Heart left ventricle (tissue), 16 donors: ENCODE results near the gene MINDY2. TPM values are rescaled to one million over a fixed set of nuclear protein-coding genes. Genes with fewer than 3 reads are reported as not detected.

Experiments
- ATAC-seq, 4 donors: fragments of 200-7000 bp; cut with Tn5 transposase; one replicate each; pipeline ENCODE4 v1.9.1; 2020 to 2022; ENCODE audit warnings: moderate library complexity in 4 of 4, mild to moderate bottlenecking in 3 of 4, moderate number of reproducible peaks in 1 of 4
- DNase-seq, 5 donors: peaks; one replicate each; pipeline ENCODE4 v3.0.0-alpha.2; 2020
- H3K27ac ChIP-seq, 12 donors: fragments of 200-600 bp; sonication (generic) in 4 of 12; one replicate each; pipeline versions ENCODE4 v1.5.0 to v1.8.0; 2016 to 2022; ENCODE audit warnings: mild to moderate bottlenecking in 2 of 12
- H3K27me3 ChIP-seq, 9 donors: fragments of 200-600 bp; sonication (generic) in 2 of 9; one replicate each; pipeline versions ENCODE4 v1.5.1 to v1.8.0; 2016 to 2022; ENCODE audit warnings: mild to moderate bottlenecking in 3 of 9
- H3K36me3 ChIP-seq, 9 donors: fragments of 200-600 bp; sonication (generic) in 2 of 9; one replicate each; pipeline versions ENCODE4 v1.5.0 to v1.8.0; 2018 to 2022; ENCODE audit warnings: mild to moderate bottlenecking in 2 of 9
- H3K4me1 ChIP-seq, 12 donors: fragments of 200-600 bp; sonication (generic) in 4 of 12; one replicate each; pipeline versions ENCODE4 v1.5.0 to v1.8.0; 2016 to 2022; ENCODE audit warnings: mild to moderate bottlenecking in 3 of 12
- H3K4me3 ChIP-seq, 12 donors: fragments of 200-600 bp; sonication (generic) in 4 of 12; one replicate each; pipeline versions ENCODE4 v1.5.0 to v1.8.0; 2017 to 2022; ENCODE audit warnings: mild to moderate bottlenecking in 9 of 12, moderate library complexity in 4 of 12
- H3K9me3 ChIP-seq, 12 donors: fragments of 200-600 bp; sonication (generic) in 4 of 12; one replicate each; pipeline versions ENCODE4 v1.5.0 to v1.8.0; 2016 to 2022; ENCODE audit warnings: mild to moderate bottlenecking in 1 of 12
- CTCF ChIP-seq, 12 donors: fragments of 200-600 bp; sonication (generic) in 4 of 12; IDR thresholded peaks; one replicate each; pipeline versions ENCODE4 v1.5.0 to v1.8.0; 2018 to 2022; ENCODE audit warnings: antibody characterized with exemption in 12 of 12, mild to moderate bottlenecking in 5 of 12
- POLR2A ChIP-seq, 2 donors: fragments of 450-650 bp; IDR thresholded peaks; one replicate each; pipeline ENCODE4 v1.6.1; 2017; ENCODE audit warnings: antibody characterized with exemption in 2 of 2, mild to moderate bottlenecking in 2 of 2, moderate library complexity in 2 of 2
- WGBS, 4 donors: extraction: QIAGEN DNeasy Blood & Tissue Kit in 2 of 4; methylation state at CpG; one replicate each; pipeline versions ENCODE4 v1.1.5 to v1.1.7; 2013 to 2018; 5-methylcytosine and 5-hydroxymethylcytosine counted together
- intact Hi-C, 10 donors: fragments of 100-400 bp; cut with DNase I; formaldehyde crosslinking; loops; one replicate each; pipeline versions ENCODE4 v1.11.1 to v1.14.2; 2022
- polyA plus RNA-seq, 2 donors: library from polyadenylated mRNA; stranded (reverse); fragments of 200-250 nt; gene quantifications; one replicate each; pipeline ENCODE4 v1.2.3, GENCODE V29; 2013
- total RNA-seq, 9 donors: library from RNA; depleted of rRNA in 2 of 9; stranded (reverse); fragments of >200 nt in 2 of 9; fragmentation: NEBNext Ultra II Directional in 3 of 9; extraction: Animal tissue kit (Norgen Biotek cat#: 25700) in 3 of 9; gene quantifications; one replicate each; pipeline versions ENCODE4 v1.1.0 to v1.2.4, GENCODE V29; 2016 to 2023
- donor health status: ischemic (EF 13 %, LVEDD 7.1; RV severe dilation, severe dysfunction).
- donor health status: healthy with polysubstance abuse.
- donor health status: DM: no; HTN: yes; CAD: no.
- donor health status: DM: no; HTN: no; CAD: no.
- donor health status: ischemic (EF 25% LVEDD 6.9; RV normal size, moderate dysfunction).
- donor health status: ischemic (EF 25% LVEDD 5.7; RV mildly dilated, moderate dysfunction).
- donor health status: healthy.
- donor health status: DM: yes; HTN: yes; CAD: no.
- donor health status: ischemic (EF 35%, LVEDD 5.7; RV mildly dilated, moderate dysfunction).
- donor health status: nonischemic (EF 11% LVEDD 7.7; RV severe dilation, severe dysfunction).
- donor health status: DM: yes; HTN: yes; CAD: no.
- donor health status: PGD.
- donor health status: ischemic (EF 29% LVEDD 5.4; RV normal size, mild dysfunction).
- donor health status: nonischemic (EF 23%, LVEDD 6.1; RV moderate dilation, normal function).

The MINDY2 gene
- total and polyA plus RNA-seq, 11 donors: 9.4 to 31.8 (median 25.3) TPM

DNA sequence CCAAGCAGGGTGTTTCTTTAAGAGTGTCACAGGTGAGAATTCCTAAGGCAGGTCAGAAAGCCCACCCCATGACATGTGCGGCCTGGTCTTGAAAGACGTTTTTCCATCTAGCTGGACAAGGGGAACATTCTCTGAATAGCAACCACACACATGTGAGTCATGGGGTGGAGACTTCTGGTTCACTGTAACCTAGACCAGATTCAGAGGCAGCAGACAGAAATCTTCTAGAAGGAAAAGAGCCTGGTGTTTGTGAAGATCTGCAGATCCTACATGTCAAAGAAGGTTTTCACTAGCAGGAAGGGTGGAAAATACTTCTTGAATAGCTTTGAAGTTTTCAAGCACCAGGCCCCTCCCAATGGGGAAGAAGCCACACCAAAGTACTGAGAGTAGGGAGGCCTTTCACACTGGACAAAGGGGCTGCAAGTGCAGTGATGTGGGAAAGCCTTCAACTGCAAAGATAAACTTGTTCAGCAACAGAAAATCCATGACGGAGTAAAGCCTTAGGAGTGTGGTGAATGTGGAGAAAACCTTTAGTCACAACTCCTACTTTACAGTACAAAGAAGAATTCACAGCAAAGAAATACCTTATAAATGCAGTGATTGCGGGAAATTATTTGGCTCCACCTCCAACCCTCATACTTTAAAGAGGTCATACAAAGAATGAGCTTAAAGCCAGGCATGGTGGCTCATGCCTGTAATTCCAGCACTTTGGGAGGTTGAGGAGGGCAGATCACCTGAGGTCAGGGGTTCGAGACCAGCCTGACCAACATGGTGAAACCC lies 39.2 kb upstream of the MINDY2 start:
- 71 to 78% (median 73%) methylated on average over 5 of the region's 5 CpGs for WGBS, 4 donors
- ATAC-seq (peak; percentile 37 to 88 (median 65)), DNase-seq (no peak)
- Histone ChIP-seq H3K4me3 (no peak overlapping the region), H3K9me3 (no peaks in the 10 kb centered on the region), H3K4me1 (peaks cover 3 to 82% (median 38%) of the 10 kb centered on the region in 12 donors), H3K27ac (peak overlapping the region in 6 of 12 donors; percentile 6 to 72 (median 38)), H3K36me3 (peaks cover 0 to 3% (median 0%) of the 10 kb centered on the region in 9 donors), H3K27me3 (no peaks in the 10 kb centered on the region)
- intact Hi-C loops: loop anchor here in 2 of 10 donors (5.0 to 10.0 kb wide), 3 partner anchors 35 to 207 kb away; no protein-coding TSS in a partner anchor
- no peak for TF ChIP-seq CTCF (IDR thresholded peaks at IDR 0.05)
- no peak for TF ChIP-seq POLR2A (IDR thresholded peaks at IDR 0.05)

DNA sequence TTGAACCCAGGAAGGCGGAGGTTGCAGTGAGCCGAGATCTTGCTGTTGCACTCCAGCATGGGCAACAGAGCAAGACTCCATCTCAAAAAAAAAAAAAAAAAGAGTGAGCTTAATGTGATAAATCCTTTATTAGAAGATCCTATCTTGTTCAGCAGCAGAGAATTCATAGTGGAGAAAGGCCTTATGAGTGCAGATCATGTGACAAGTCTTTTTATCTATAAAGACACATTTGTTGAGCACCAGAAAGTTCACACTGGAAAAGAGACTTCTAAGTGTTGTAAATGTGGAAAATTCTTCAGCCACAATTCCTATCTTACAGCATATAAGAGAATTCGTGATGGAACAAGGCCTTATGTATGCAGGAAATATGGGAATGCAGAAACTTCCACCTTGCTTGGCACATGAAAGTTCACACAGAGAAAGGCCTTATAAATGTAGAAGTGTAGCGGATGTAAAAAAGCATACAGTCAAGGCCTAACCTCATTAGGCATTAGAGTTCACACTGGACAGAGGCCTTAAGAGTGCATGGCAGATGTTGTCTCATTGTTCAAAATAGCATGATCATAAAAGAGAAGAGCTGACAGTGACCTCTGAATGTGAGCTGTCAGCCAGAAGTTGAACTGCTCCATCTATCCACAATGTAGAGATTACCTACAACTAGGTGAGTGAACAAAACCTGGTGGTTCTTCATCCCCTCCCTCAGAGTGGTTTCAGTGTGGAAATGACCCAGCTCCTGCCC lies 38.3 kb upstream of the MINDY2 start:
- TF ChIP-seq POLR2A (IDR thresholded peaks at IDR 0.05) (no peak), CTCF (IDR thresholded peaks at IDR 0.05) (no peak)
- Histone ChIP-seq H3K4me1 (peaks cover 3 to 82% (median 42%) of the 10 kb centered on the region in 12 donors), H3K4me3 (no peak overlapping the region), H3K27me3 (no peaks in the 10 kb centered on the region), H3K36me3 (peaks cover 0 to 3% (median 0%) of the 10 kb centered on the region in 9 donors), H3K9me3 (no peaks in the 10 kb centered on the region), H3K27ac (peak overlapping the region in 1 of 12 donors; percentile 72)
- 86 to 97% (median 91%) methylated on average over 4 of the region's 4 CpGs for WGBS, 4 donors
- no peak for ATAC-seq
- intact Hi-C loops: loop anchor here in 2 of 10 donors (5.0 to 10.0 kb wide), 3 partner anchors 35 to 208 kb away; no protein-coding TSS in a partner anchor
- no peak for DNase-seq

DNA sequence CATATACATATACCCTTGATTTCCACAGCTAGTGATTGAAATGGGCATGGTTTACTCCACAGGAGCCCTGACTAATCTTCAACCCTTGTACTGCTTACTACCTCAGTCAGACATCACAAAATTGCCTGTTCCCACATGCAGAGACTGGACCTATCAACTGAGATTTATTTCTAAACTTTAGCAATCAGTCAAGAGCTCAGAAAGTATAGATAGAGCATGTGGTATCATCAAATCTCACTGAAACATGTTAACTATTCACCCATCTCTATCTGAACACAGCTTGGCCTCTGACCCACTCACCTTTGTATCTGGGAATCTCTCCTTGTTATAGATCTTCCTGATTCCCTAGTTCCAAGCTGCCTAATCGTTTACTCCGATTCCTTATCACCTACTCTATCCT lies 36.2 kb upstream of the MINDY2 start:
- Histone ChIP-seq H3K4me3 (no peak overlapping the region), H3K27me3 (no peaks in the 10 kb centered on the region), H3K4me1 (peaks cover 3 to 96% (median 56%) of the 10 kb centered on the region in 12 donors), H3K36me3 (no peaks in the 10 kb centered on the region), H3K27ac (no peak overlapping the region), H3K9me3 (no peaks in the 10 kb centered on the region)
- TF ChIP-seq POLR2A (IDR thresholded peaks at IDR 0.05) (no peak), CTCF (IDR thresholded peaks at IDR 0.05) (no peak)
- intact Hi-C loops: loop anchor here in 2 of 10 donors (5.0 to 10.0 kb wide), 3 partner anchors 38 to 210 kb away; no protein-coding TSS in a partner anchor
- DNase-seq (no peak), ATAC-seq (no peak)
- whole genome bisulfite sequencing, 4 donors: 25 to 36% (median 32%) methylated on average over 2 of the region's 2 CpGs
